Loucy (cell line): ENCODE measurements around the gene SLC8B1.

Source experiments
- H2AFZ ChIP-seq: fragments of 200-600 bp; sonication (generic); 2 replicates; pipeline ENCODE4 v1.6.0; 2016; ENCODE audit warnings: antibody characterized with exemption, mild to moderate bottlenecking, low read length, moderate library complexity
- H3F3A ChIP-seq: fragments of 200-600 bp; 2 replicates; pipeline ENCODE4 v1.6.0; 2016; ENCODE audit warnings: antibody characterized with exemption, low read depth, mild to moderate bottlenecking
- H3K27me3 ChIP-seq: fragments of 200-600 bp; sonication (generic); 2 replicates; pipeline ENCODE4 v1.6.1; 2014; ENCODE audit warnings: low read length, mild to moderate bottlenecking; ENCODE audit not compliant: insufficient read depth, poor library complexity, severe bottlenecking
- H3K36me3 ChIP-seq: fragments of 200-600 bp; sonication (generic); 2 replicates; pipeline ENCODE4 v1.6.1; 2016; ENCODE audit warnings: low read length; ENCODE audit not compliant: insufficient read depth
- H3K4me1 ChIP-seq: fragments of 200-600 bp; sonication (generic); 2 replicates; pipeline ENCODE4 v1.5.1; 2014; ENCODE audit warnings: low read length, mild to moderate bottlenecking; ENCODE audit not compliant: insufficient read depth, poor library complexity, severe bottlenecking
- H3K4me2 ChIP-seq: fragments of 200-600 bp; sonication (generic); 2 replicates; pipeline ENCODE4 v1.6.0; 2014; ENCODE audit warnings: antibody characterized with exemption, low read length, low read depth, mild to moderate bottlenecking; ENCODE audit not compliant: poor library complexity, severe bottlenecking
- H3K4me3 ChIP-seq: fragments of 200-600 bp; sonication (generic); 2 replicates; pipeline ENCODE4 v1.5.1; 2014; ENCODE audit warnings: low read length, mild to moderate bottlenecking, mixed read lengths; ENCODE audit not compliant: poor library complexity, severe bottlenecking
- H3K79me2 ChIP-seq: fragments of 200-600 bp; sonication (generic); 2 replicates; pipeline ENCODE4 v1.6.1; 2014; ENCODE audit warnings: low read length; ENCODE audit not compliant: insufficient read depth
- H3K9ac ChIP-seq: fragments of 200-600 bp; sonication (generic); 2 replicates; pipeline ENCODE4 v1.6.0; 2014; ENCODE audit warnings: mild to moderate bottlenecking, low read depth, low read length, moderate library complexity; ENCODE audit not compliant: poor library complexity, severe bottlenecking
- H3K9me2 ChIP-seq: fragments of 200-600 bp; sonication (generic); replicated peaks from 2 replicates; pipeline ENCODE4 v1.6.1; 2016; ENCODE audit warnings: low read depth, low read length, mixed read lengths
- H3K9me3 ChIP-seq: fragments of 200-600 bp; sonication (generic); 2 replicates; pipeline ENCODE4 v1.6.1; 2014; ENCODE audit warnings: mild to moderate bottlenecking, antibody characterized with exemption, low read length, low read depth; ENCODE audit not compliant: insufficient read depth
- H4K20me1 ChIP-seq: fragments of 200-600 bp; sonication (generic); 2 replicates; pipeline ENCODE4 v1.6.0; 2014; ENCODE audit warnings: antibody characterized with exemption, low read length, mild to moderate bottlenecking; ENCODE audit not compliant: insufficient read depth, poor library complexity, severe bottlenecking
- CTCF ChIP-seq: fragments of 200-600 bp; sonication (generic); conservative IDR thresholded peaks from 2 replicates; pipeline ENCODE4 v1.5.1; 2014; ENCODE audit warnings: mild to moderate bottlenecking, antibody characterized with exemption, low read length
- EZH2phosphoT487 ChIP-seq: fragments of 200-600 bp; IDR thresholded peaks from 2 replicates; pipeline ENCODE4 v1.6.1; 2018; ENCODE audit warnings: antibody characterized with exemption, mild to moderate bottlenecking, moderate library complexity, borderline replicate concordance

The SLC8B1 gene

DNA sequence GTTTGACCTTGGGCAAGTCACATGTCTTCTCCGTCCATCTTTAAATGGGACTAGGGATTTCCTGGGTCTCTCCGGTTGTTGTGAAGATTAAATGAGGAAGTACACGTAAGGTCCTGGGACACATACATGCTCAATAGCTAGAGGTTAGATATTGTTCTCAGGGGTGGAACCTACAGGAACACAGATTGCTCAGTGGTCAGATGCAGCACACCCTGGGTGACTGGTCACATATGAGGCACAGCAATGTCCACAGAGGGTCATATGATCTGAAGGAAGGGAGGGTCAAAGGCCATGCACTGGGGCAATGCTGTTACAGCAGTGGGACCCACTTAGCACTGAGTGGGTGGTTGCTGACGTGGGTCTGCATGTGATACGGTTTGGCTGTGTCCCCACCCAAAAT, 11.4 kb upstream of the SLC8B1 start:
- TF ChIP-seq EZH2phosphoT487 (no peak), CTCF (no peak)
- no peak overlapping the region for H3K4me2 ChIP-seq
- H3K36me3 ChIP-seq, result no peaks in the 10 kb centered on the region
- H3K4me3 ChIP-seq, result no peak overlapping the region
- H3K4me1 ChIP-seq, result no peaks in the 10 kb centered on the region
- H3F3A ChIP-seq, result no peaks in the 10 kb centered on the region
- H3K27me3 ChIP-seq, result no peaks in the 10 kb centered on the region
- no peaks in the 10 kb centered on the region for H3K9me2 ChIP-seq
- no peaks in the 10 kb centered on the region for H3K79me2 ChIP-seq
- no peak overlapping the region for H3K9ac ChIP-seq
- no peak overlapping the region for H2AFZ ChIP-seq
- H4K20me1 ChIP-seq, result no peaks in the 10 kb centered on the region
- no peaks in the 10 kb centered on the region for H3K9me3 ChIP-seq

DNA sequence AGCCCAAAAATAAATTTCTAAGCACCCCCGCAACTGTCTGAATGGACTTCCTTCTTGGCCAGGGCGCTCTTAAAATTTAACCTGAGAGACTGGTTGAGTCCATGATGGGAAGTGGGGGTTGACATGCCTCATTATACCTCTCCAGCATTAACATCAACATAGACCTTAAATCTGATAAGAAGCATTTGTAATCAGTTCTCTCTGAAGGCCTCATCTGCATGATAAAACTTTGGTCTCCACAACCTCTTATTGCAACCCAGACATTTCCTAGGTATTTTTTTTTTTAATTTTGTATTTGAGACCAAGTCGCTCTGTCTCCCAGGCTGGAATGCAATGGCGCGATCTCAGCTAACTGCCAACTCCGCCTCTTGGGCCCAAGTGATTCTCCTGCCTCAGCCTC, 10.4 kb upstream of the SLC8B1 start:
- Histone ChIP-seq H3K9me3 (no peaks in the 10 kb centered on the region), H3K36me3 (no peaks in the 10 kb centered on the region), H3F3A (no peaks in the 10 kb centered on the region), H3K9me2 (no peaks in the 10 kb centered on the region), H4K20me1 (no peaks in the 10 kb centered on the region), H3K4me2 (no peak overlapping the region), H3K4me3 (no peak overlapping the region), H3K4me1 (no peaks in the 10 kb centered on the region), H3K79me2 (no peaks in the 10 kb centered on the region), H3K9ac (no peak overlapping the region), H3K27me3 (no peaks in the 10 kb centered on the region), H2AFZ (no peak overlapping the region)
- no peak for TF ChIP-seq EZH2phosphoT487

DNA sequence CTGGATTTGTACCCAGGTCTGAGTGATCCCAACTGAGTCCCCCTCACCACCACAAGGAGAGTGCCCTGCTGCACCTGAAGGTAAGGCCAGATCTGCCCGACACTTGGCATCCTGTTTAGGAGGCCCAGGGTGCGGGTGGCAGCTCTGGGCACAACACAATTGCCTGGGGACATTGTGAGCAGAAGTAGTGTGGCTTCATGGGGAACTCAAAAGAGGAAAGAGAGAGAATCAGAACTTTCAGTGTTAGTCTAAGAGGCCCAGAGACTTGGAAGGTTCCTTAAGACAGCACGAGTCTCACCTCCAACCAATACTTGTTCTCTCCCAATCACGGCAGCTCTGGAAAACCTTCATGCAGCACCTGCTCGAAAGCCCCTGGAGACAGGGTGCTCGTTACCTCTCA, 6.6 kb upstream of the SLC8B1 start:
- Histone ChIP-seq H3K27me3 (no peaks in the 10 kb centered on the region), H3K9ac (no peak overlapping the region), H3K9me3 (no peaks in the 10 kb centered on the region), H3K9me2 (no peaks in the 10 kb centered on the region), H3K79me2 (no peaks in the 10 kb centered on the region), H2AFZ (no peak overlapping the region), H3K4me1 (no peaks in the 10 kb centered on the region), H4K20me1 (no peaks in the 10 kb centered on the region), H3K4me2 (no peak overlapping the region), H3K4me3 (no peak overlapping the region), H3F3A (no peaks in the 10 kb centered on the region), H3K36me3 (no peaks in the 10 kb centered on the region)
- TF ChIP-seq CTCF (no peak), EZH2phosphoT487 (no peak)

DNA sequence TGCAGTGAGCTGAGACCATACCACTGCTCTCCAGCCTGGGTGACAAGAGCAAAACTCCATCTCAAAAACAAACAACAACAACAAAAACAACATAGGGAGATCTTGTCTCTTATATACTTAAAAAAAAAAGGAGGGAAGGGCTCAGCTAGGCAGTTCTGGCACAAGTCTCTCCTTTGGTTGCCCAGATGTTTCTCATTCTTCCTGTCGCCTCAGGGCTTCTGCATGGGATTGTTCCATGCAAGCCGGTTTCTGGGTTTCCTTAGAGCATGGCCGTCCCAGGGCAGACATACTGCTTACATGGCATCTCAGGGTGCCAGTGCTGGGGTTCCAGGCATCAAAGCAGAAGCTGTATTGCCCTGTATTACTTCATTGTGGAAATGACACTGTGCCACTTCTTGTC, 5.2 kb upstream of the SLC8B1 start:
- Histone ChIP-seq H3K4me2 (no peak overlapping the region), H3K36me3 (no peaks in the 10 kb centered on the region), H3K27me3 (no peaks in the 10 kb centered on the region), H3K9ac (no peak overlapping the region), H3K9me3 (no peaks in the 10 kb centered on the region), H3F3A (no peaks in the 10 kb centered on the region), H4K20me1 (no peaks in the 10 kb centered on the region), H3K4me3 (no peak overlapping the region), H3K79me2 (no peaks in the 10 kb centered on the region), H3K9me2 (no peaks in the 10 kb centered on the region), H3K4me1 (peaks cover 2% of the 10 kb centered on the region), H2AFZ (no peak overlapping the region)
- TF ChIP-seq CTCF (no peak), EZH2phosphoT487 (no peak)
